ENCODE measurements around the gene STAT3. TPM values are rescaled to one million over a fixed set of nuclear protein-coding genes. Genes with fewer than 3 reads are reported as not detected.
A peak's percentile ranks its signal among the peaks of the same experiment; 100 is the strongest.

Gene STAT3
- 100 to 1,000 TPM; 100 to 192 (median 105) TPM for total RNA-seq
- 46.9 TPM for polyA plus RNA-seq
- long read RNA-seq, donor 1, full-length matches to known transcripts: 163 of 275 reads
- long read RNA-seq, donor 1, partial matches to known transcripts: 32 of 275 reads
- long read RNA-seq, donor 1, other reads (novel, unspliced or antisense): 80 of 275 reads
- long read RNA-seq, donor 2, full-length matches to known transcripts: 20 of 46 reads
- long read RNA-seq, donor 2, partial matches to known transcripts: 8 of 46 reads
- long read RNA-seq, donor 2, other reads (novel, unspliced or antisense): 18 of 46 reads
- long read RNA-seq, donor 3, full-length matches to known transcripts: 497 of 1,028 reads
- long read RNA-seq, donor 3, partial matches to known transcripts: 189 of 1,028 reads
- long read RNA-seq, donor 3, other reads (novel, unspliced or antisense): 342 of 1,028 reads
- long read RNA-seq, donor 4, full-length matches to known transcripts: 20 of 44 reads
- long read RNA-seq, donor 4, partial matches to known transcripts: 6 of 44 reads
- long read RNA-seq, donor 4, other reads (novel, unspliced or antisense): 18 of 44 reads

GRCh38 chr17:42388381-42389134, at the start of gene STAT3:
Gene STAT3, minus strand, starts transcription at chr17:42388442. Its CDS starts 39,926 bp downstream, at chr17:42348516.
- Histone ChIP-seq H3K9me3 (ENCODE audit: control insufficient read depth, low read length) (no peaks in the 10 kb centered on the region), H3K4me1 (ENCODE audit: control insufficient read depth, insufficient read depth, low read length) (peaks cover 2% of the 10 kb centered on the region), H3K27me3 (ENCODE audit: control insufficient read depth, insufficient read depth) (no peaks in the 10 kb centered on the region), H3K4me3 (ENCODE audit: low read length) (peak within 1 kb of the TSS; percentile 81), H3K27ac (ENCODE audit: low read length) (peak within 1 kb of the TSS; percentile 98)
- intact Hi-C loops (cut with DNase I): loop anchor here in 1 of 4 donors (5.0 kb wide), 1 partner anchor 41 kb away; no protein-coding TSS in a partner anchor
- peak; percentile 98 for ATAC-seq
- peak; percentile 100 for DNase-seq
- WGBS: under 1% methylated on average over 44 of the region's 44 CpGs

GRCh38 chr17:42436391-42436790, 48.1 kb upstream of the STAT3 start:
- intact Hi-C loops (cut with DNase I): loop anchor here in 1 of 4 donors (10.0 kb wide), 1 partner anchor 88 kb away; no protein-coding TSS in a partner anchor
- H3K4me3 ChIP-seq (ENCODE audit: low read length): no peak overlapping the region

DNA sequence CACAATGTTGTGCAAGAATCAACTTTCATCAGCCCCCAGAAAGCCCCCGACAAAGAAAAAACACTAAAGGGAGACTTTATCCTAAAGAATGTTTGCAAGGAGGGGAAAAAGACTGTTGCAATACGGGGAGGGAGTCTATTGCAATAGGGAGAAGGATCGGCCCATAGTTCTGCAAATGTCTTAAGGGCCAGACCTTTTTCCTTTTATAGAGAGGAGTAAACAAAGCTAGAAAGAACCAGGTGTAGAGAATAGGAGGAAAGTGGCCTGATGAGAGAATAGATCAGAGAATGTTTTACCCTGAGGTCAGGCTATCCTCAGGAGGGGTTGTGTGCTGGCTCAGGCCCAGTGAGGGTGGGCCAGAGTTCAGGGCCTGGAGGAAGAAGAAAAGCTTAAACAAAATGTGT, 43.5 kb upstream of the STAT3 start:
- Histone ChIP-seq H3K4me3 (ENCODE audit: low read length) (no peak overlapping the region), H3K9me3 (ENCODE audit: control insufficient read depth, low read length) (no peaks in the 10 kb centered on the region), H3K4me1 (ENCODE audit: control insufficient read depth, insufficient read depth, low read length) (peaks cover 3% of the 10 kb centered on the region), H3K27ac (ENCODE audit: low read length) (no peak overlapping the region), H3K27me3 (ENCODE audit: control insufficient read depth, insufficient read depth) (no peaks in the 10 kb centered on the region)
- 53% methylated on average over 3 of the region's 3 CpGs for WGBS
- ATAC-seq: no peak
- DNase-seq: no peak
- intact Hi-C loops (cut with DNase I): loop anchor here in 1 of 4 donors (10.0 kb wide), 1 partner anchor 93 kb away; no protein-coding TSS in a partner anchor

More at GRCh38 chr17:42436391-42436790, 48.1 kb upstream of the STAT3 start:
- Histone ChIP-seq H3K9me3 (ENCODE audit: control insufficient read depth, low read length) (no peaks in the 10 kb centered on the region), H3K27me3 (ENCODE audit: control insufficient read depth, insufficient read depth) (no peaks in the 10 kb centered on the region), H3K27ac (ENCODE audit: low read length) (peak overlapping the region; percentile 76), H3K4me1 (ENCODE audit: control insufficient read depth, insufficient read depth, low read length) (no peaks in the 10 kb centered on the region)
- WGBS: 27% methylated on average over 6 of the region's 6 CpGs
- peak in 1 of 3 donors; percentile 47 for DNase-seq
- peak; percentile 90 to 98 for ATAC-seq

DNA sequence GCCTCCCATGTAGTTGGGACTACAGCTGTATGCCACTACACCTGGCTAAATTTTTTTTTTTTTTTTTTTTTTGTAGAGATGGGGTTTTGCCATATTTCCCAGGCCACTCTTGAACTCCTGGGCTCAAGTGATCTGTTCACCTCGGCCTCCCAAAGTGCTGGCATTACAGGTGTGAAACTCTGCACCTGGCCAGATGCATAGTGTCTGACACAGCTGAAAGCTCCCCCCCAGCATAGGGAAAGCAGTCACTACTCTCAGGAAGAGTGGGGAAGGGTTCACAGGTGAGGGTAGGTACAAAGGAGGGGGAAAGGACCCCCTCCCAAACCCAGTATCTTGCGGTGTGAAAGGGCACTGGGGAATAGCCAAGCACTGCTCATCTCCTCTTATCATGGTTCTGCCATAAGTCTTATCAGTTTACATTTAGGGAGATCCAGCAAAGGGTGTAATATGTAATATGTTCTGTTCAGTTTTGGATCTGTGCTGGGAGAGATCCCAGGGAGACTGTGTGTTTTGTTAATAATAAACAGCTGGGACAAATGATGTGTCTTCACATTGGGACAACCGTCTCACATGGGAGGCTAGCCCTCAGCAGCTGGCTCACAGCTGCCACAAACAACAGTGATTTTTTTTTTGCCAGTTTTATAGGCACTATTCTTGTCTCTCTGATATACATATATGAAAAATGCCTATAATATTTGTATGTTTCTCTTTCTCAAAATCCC, 41.6 kb upstream of the STAT3 start:
- WGBS: 66% methylated on average over 3 of the region's 3 CpGs
- Histone ChIP-seq H3K4me1 (ENCODE audit: control insufficient read depth, insufficient read depth, low read length) (peaks cover 3% of the 10 kb centered on the region), H3K9me3 (ENCODE audit: control insufficient read depth, low read length) (no peaks in the 10 kb centered on the region), H3K27ac (ENCODE audit: low read length) (no peak overlapping the region), H3K27me3 (ENCODE audit: control insufficient read depth, insufficient read depth) (no peaks in the 10 kb centered on the region), H3K4me3 (ENCODE audit: low read length) (no peak overlapping the region)
- DNase-seq (no peak), ATAC-seq (no peak)
- intact Hi-C loops (cut with DNase I): loop anchor here in 3 of 4 donors (10.0 kb wide), 2 partner anchors 85 to 95 kb away; no protein-coding TSS in a partner anchor

DNA sequence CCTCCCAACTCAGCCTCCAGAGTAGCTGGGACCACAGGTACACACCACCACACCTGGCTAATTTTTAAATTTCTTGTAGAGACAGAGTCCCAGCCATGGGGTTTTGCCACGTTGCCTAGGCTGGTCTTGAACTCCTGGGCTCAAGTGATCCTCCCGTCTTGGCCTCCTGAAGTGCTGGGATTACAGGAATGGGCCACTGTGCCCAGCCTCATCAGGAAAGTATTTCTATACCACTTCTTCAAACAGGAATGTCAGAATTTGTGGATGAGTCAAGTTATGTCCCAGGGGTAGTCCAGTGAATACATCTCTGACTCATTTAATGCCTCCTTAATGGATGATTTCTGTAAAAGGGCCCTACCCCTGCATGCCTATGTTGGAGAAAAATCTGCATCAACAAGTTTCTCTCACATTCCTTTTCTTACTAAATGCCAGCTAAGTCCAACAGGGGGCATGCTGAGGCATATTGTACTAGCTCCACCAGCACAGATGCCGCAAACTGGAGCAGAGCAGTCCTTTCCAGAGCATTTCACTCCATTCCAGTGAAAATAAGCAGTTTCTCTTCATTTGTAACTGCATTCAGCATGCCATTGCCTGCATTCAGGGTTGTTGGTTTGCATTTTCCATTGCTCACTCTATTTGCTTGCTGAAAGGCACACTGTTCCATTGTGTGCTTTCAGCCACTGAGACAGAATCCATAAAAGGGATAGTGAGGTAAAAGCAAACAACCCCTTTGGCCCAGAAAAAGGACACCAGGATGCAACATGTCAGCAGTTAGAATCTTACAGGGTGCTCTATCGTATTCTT, 40.1 kb upstream of the STAT3 start:
- ATAC-seq: peak; percentile 49 to 71
- Histone ChIP-seq H3K27ac (ENCODE audit: low read length) (no peak overlapping the region), H3K4me3 (ENCODE audit: low read length) (no peak overlapping the region), H3K27me3 (ENCODE audit: control insufficient read depth, insufficient read depth) (no peaks in the 10 kb centered on the region), H3K9me3 (ENCODE audit: control insufficient read depth, low read length) (no peaks in the 10 kb centered on the region), H3K4me1 (ENCODE audit: control insufficient read depth, insufficient read depth, low read length) (peaks cover 5% of the 10 kb centered on the region)
- DNase-seq: peak in 2 of 3 donors; percentile 34 to 75
- WGBS: 52% methylated on average over 4 of the region's 4 CpGs
- intact Hi-C loops (cut with DNase I): loop anchor here in 2 of 4 donors (10.0 kb wide), 1 partner anchor 86 kb away; no protein-coding TSS in a partner anchor

DNA sequence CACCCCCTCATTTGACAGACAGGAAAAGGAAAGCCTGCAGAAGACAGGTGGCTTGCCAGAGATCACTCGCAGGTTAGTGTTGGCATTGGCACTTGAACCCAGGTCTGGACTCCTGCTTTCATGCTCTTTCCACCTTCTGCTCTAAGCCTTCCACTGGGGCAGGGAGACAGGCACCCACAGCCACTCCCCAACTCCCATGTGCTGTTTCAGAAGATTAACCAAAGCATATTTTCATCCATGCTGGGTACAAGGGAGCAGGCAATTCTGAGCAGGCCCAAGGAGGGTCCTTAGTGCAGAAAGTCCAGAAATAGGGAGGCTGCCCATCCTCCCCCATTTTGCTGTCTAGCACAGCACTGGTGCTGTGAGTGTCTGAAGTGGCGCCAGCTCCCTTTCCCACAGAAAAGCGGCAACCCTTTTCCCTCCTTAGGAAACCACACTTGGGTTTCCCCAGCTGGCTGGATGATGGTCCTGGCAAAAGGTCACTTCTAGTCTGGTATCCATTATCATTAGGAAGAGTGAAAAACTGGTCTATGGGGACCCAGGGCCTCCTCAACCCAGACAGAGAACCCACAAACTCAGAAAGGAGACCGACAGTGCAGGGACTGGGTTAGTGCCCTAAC, 36.9 kb upstream of the STAT3 start:
- Histone ChIP-seq H3K27ac (ENCODE audit: low read length) (no peak overlapping the region), H3K9me3 (ENCODE audit: control insufficient read depth, low read length) (no peaks in the 10 kb centered on the region), H3K4me1 (ENCODE audit: control insufficient read depth, insufficient read depth, low read length) (peaks cover 10% of the 10 kb centered on the region), H3K4me3 (ENCODE audit: low read length) (no peak overlapping the region), H3K27me3 (ENCODE audit: control insufficient read depth, insufficient read depth) (no peaks in the 10 kb centered on the region)
- ATAC-seq (no peak), DNase-seq (peak in 1 of 3 donors; percentile 21)
- 70% methylated on average over 4 of the region's 4 CpGs for WGBS
- intact Hi-C loops (cut with DNase I): loop anchor here (5.0 to 10.0 kb wide), 2 partner anchors 32 to 90 kb away; partner anchors contain the start of gene ATP6V0A1 (in 2 of the 4)

DNA sequence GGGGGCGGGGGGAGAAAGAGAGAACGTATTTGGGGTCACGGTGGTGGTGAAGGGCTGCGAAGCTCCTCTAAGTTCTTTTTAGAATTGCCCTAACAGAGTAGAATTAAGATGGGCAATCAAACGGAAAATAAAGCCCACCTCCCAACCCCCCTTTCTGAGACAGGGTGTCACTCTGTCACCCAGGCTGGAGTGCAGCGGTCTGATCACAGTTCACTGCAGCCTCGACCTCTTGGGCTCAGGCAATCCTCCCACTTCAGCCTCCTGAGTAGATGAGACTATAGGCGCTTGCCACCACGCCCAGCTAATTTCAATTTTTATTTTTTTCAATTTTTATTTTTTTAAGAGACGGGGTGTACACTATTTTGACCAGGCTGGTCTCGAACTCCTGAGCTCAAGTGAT, 35.5 kb upstream of the STAT3 start:
- Histone ChIP-seq H3K4me3 (ENCODE audit: low read length) (peak overlapping the region; percentile 31), H3K27ac (ENCODE audit: low read length) (peak overlapping the region; percentile 77), H3K4me1 (ENCODE audit: control insufficient read depth, insufficient read depth, low read length) (peaks cover 13% of the 10 kb centered on the region), H3K9me3 (ENCODE audit: control insufficient read depth, low read length) (no peaks in the 10 kb centered on the region), H3K27me3 (ENCODE audit: control insufficient read depth, insufficient read depth) (no peaks in the 10 kb centered on the region)
- DNase-seq (no peak), ATAC-seq (no peak)
- 66% methylated on average over 11 of the region's 11 CpGs for WGBS
- intact Hi-C loops (cut with DNase I): loop anchor here (5.0 to 10.0 kb wide), 2 partner anchors 34 to 91 kb away; partner anchors contain the start of gene ATP6V0A1 (in 2 of the 4)

GRCh38 chr17:42422958-42423712, 34.9 kb upstream of the STAT3 start, which contains the start of gene CAVIN1:
Gene CAVIN1, minus strand, starts transcription at chr17:42423256. Its CDS starts 159 bp downstream, at chr17:42423097.
- 1% methylated on average over 58 of the region's 58 CpGs for WGBS
- peaks cover 10% of the 10 kb centered on the region for H3K4me1 ChIP-seq (ENCODE audit: control insufficient read depth, insufficient read depth, low read length)
- peak within 1 kb of the TSS; percentile 87 for H3K4me3 ChIP-seq (ENCODE audit: low read length)
- intact Hi-C loops (cut with DNase I): loop anchor here (5.0 to 10.0 kb wide), 2 partner anchors 34 to 92 kb away; partner anchors contain the start of gene ATP6V0A1 (in 2 of the 4)
- no peaks in the 10 kb centered on the region for H3K27me3 ChIP-seq (ENCODE audit: control insufficient read depth, insufficient read depth)
- ATAC-seq: peak; percentile 93 to 94
- peak; percentile 99 to 100 (median 100) for DNase-seq
- peak within 1 kb of the TSS; percentile 90 for H3K27ac ChIP-seq (ENCODE audit: low read length)
- H3K9me3 ChIP-seq (ENCODE audit: control insufficient read depth, low read length): no peaks in the 10 kb centered on the region
